ENCODE data around the gene GRK7. TPM values are rescaled to one million over a fixed set of nuclear protein-coding genes. Genes with fewer than 3 reads are reported as not detected.

GRK7 gene
- total and polyA plus RNA-seq, 9 of the 15 experiments (the other 6 are each of a cell fraction or from before 2014, with no cell fraction given) = 0.01 to 0.08 (median 0.04) TPM; not detected in 3

DNA sequence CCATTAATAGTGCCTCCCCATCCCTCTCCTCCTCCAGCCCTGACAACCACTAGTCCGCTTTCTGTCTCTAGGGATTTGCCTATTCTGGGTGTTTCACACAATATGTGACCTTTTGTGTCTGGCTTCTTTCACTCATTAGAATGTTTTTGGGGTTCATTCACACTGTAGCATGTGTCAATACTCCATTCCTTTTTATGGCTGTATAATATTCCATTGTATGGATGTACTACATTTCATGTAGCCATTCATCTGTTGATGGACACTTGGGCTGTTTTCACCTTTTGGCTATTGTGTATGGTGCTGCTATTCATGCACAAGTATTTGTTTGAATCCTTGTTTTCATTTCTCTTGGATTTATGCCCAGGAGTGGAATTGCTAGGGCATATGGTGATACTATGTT lies 16.5 kb downstream of the GRK7 start:
- DNase-seq (ENCODE audit: extremely low read depth in 1 of 4, low spot score in 3 of 4) (no peak), ATAC-seq (no peak), FAIRE-seq (no peak)
- no peak overlapping the region for H3K4me2 ChIP-seq (ENCODE audit: insufficient read depth, low read length)
- CTCF ChIA-PET (ENCODE audit: low intra/inter-chr PET ratio) = interaction anchor here (0.7 kb wide), 1 partner anchor 1277 kb away, joined by 3 read pairs; no protein-coding TSS in a partner anchor
- no peaks in the 10 kb centered on the region for H3K9me3 ChIP-seq (replicated peaks; ENCODE audit: control insufficient read depth, insufficient read depth, low read depth, low read length)
- no peaks in the 10 kb centered on the region for H3K9me1 ChIP-seq (ENCODE audit: control insufficient read depth, insufficient read depth, low read length)
- TF ChIP-seq ZFX (CRISPR knock-in tag; IDR thresholded peaks at IDR 0.05) (no peak), ZNF740 (CRISPR knock-in tag; IDR thresholded peaks at IDR 0.05) (no peak), ZNF740 (tag; IDR thresholded peaks at IDR 0.05) (no peak), POLR3A (IDR thresholded peaks at IDR 0.05; ENCODE audit: borderline replicate concordance, extremely low read depth, insufficient read depth, insufficient read length) (no peak), USF2 (CRISPR knock-in tag; IDR thresholded peaks at IDR 0.05) (no peak), ZNF146 (CRISPR knock-in tag; IDR thresholded peaks at IDR 0.05; ENCODE audit: unreplicated experiment) (peak; percentile 93)
- H3K36me3 ChIP-seq (ENCODE audit: control insufficient read depth, insufficient read depth, low read length) = no peaks in the 10 kb centered on the region
- H3K79me2 ChIP-seq (ENCODE audit: control insufficient read depth, insufficient read depth, low read length) = no peaks in the 10 kb centered on the region
- no peak overlapping the region for H3K27ac ChIP-seq (ENCODE audit: extremely low read depth, low read depth, low read length)
- WGBS (ENCODE audit: insufficient coverage, low coverage, missing lambda C conversion rate) = 100% methylated on average over 1 of the region's 1 CpG
- H3K9ac ChIP-seq (ENCODE audit: insufficient read depth in 1 of 2, low read depth in 2 of 2, low read length in 2 of 2) = no peak overlapping the region
- POLR2A ChIA-PET = no interaction called here
- in situ Hi-C loops (cut with MboI) (no loop called here), intact Hi-C loops (cut with micrococcal nuclease) (loop anchor here (5.0 kb wide), 1 partner anchor 98 kb away; the partner anchor contains the start of gene ATP1B3)
- no peak overlapping the region for H2AFZ ChIP-seq (ENCODE audit: low read depth, low read length)
- peaks cover 0 to 6% of the 10 kb centered on the region in 2 experiments; a peak in 2 of 5 replicates for H3K4me1 ChIP-seq (replicated peaks in 1 of 2; ENCODE audit: control insufficient read depth in 2 of 2, insufficient read depth in 2 of 2, low read length in 2 of 2)
- H3K4me3 ChIP-seq = no peak overlapping the region
- no peaks in the 10 kb centered on the region for H4K20me1 ChIP-seq (replicated peaks; ENCODE audit: control insufficient read depth, insufficient read depth, low read length)
- no TSS peak for BruUV-seq (replicated peaks)
- H3K27me3 ChIP-seq (ENCODE audit: control insufficient read depth in 2 of 2, insufficient read depth in 2 of 2, low read length in 2 of 2) = no peaks in the 10 kb centered on the region

All from K562 (cell line).